Measurements from ENCODE around the gene KLK12. TPM values are rescaled to one million over a fixed set of nuclear protein-coding genes. Genes with fewer than 3 reads are reported as not detected.

The KLK12 gene
- total and polyA plus RNA-seq, 8 donors: not detected

DNA sequence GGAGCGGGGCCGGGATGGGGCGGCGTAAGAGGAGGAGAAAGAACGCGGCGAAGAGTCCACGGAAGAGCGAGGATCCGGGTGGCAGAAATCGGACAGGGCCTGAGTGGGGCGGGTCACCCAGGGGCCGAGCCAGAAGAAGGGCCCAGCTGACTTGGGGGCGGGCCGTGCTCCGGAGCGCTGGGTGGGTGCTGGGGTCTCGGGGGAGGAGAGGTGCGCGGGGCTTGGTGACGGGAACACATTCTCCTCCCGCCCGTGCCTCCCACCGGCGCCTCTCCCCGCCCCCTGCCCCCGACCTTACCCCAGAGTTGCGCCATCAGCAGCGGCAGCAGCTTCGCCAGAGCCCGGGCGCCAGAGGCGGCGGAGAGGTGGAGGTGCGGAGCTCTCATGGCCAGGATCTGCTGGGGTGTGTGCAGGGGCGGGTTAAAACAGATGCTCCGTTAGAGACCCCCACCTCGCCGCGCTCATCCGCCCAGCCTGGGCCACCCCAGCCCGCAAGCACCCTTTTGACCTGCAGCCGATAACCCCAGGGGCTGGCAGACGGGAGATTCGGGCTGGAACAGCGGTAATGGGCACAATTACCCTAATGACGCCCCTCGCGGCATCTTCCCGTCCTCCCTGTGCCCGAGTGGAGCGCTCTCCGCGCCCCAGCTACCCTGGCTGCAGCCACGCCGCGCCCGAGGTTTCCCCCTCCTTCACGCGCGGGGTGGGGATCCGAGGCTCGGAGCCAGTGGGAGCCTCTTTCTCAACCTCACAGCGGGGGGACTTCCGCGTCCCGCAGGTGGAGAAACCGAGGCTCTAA is 15.9 kb downstream of the KLK12 start:
- H3K4me1 ChIP-seq: peaks cover 0 to 7% (median 0%) of the 10 kb centered on the region in 3 donors
- DNase-seq: peak in 2 of 6 donors; percentile 26 to 63
- TF ChIP-seq, protein P1, sequence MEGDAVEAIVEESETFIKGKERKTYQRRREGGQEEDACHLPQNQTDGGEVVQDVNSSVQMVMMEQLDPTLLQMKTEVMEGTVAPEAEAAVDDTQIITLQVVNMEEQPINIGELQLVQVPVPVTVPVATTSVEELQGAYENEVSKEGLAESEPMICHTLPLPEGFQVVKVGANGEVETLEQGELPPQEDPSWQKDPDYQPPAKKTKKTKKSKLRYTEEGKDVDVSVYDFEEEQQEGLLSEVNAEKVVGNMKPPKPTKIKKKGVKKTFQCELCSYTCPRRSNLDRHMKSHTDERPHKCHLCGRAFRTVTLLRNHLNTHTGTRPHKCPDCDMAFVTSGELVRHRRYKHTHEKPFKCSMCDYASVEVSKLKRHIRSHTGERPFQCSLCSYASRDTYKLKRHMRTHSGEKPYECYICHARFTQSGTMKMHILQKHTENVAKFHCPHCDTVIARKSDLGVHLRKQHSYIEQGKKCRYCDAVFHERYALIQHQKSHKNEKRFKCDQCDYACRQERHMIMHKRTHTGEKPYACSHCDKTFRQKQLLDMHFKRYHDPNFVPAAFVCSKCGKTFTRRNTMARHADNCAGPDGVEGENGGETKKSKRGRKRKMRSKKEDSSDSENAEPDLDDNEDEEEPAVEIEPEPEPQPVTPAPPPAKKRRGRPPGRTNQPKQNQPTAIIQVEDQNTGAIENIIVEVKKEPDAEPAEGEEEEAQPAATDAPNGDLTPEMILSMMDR (IDR thresholded peaks at IDR 0.05): no peak
- no peak for FAIRE-seq
- peak overlapping the region in 1 of 4 donors; percentile 32 for H3K4me3 ChIP-seq
- H3K9me3 ChIP-seq: no peaks in the 10 kb centered on the region
- 17% methylated on average over 49 to 64 of the region's 68 CpGs for WGBS, 2 donors
- intact Hi-C loops (cut with DNase I): no loop called here
- no peaks in the 10 kb centered on the region for H3K36me3 ChIP-seq
- ATAC-seq: peak in 2 of 4 donors; percentile 9 to 17
- no peak overlapping the region for H3K27ac ChIP-seq
- no peaks in the 10 kb centered on the region for H3K27me3 ChIP-seq

DNA sequence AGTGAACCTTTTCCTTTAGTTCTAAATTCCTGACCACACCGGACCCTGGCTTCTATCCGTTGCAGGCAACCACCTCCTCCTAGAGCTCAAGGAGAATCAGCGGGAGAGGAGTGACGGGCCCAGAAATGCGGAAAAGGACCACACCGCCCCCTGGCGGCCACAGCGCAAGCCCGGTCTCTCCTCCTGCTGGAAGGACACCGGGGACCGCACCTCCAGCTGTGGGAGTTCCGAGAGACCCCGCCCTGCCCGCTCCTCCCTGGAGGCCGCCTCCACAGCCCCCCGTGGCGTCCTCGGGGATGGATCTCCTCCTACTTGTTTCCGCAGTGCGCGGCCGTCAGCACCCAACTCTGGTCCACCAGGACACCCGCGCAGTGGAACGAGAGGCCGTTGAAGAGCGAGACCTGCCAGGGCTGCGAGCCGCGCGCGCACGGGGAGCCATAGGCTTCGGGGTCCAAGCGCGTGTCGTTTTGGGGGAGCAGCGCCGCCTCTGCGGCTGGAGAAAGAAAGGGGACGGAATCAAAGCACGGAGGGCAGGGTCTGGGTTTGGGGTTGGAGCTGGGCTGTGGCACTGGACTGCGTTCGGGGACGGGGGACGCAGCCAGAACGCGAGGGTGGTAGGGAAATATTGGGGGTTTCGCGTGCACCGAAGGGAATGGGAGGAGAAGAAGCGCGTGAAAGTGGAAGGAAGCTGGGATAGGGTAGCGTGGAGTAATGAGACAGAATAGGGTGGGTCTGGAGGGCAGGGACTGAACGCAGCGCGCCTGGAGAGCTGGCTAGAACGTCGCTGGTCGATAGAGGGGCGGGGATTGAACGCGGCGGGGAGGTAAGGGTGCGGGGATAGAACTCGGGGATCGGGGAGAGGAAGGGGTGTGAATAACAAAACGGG is 17.8 kb downstream of the KLK12 start:
- TF ChIP-seq, protein P1 (IDR thresholded peaks at IDR 0.05): peak in 3 of 4 donors; percentile 64 to 86 (median 67)
- H3K4me3 ChIP-seq: peak overlapping the region in 2 of 4 donors; percentile 23 to 41
- DNase-seq (peak; percentile 44 to 91 (median 62)), FAIRE-seq (no peak), ATAC-seq (peak; percentile 57 to 86 (median 77))
- no peaks in the 10 kb centered on the region for H3K36me3 ChIP-seq
- H3K27ac ChIP-seq: no peak overlapping the region
- H3K27me3 ChIP-seq: no peaks in the 10 kb centered on the region
- H3K9me3 ChIP-seq: no peaks in the 10 kb centered on the region
- intact Hi-C loops (cut with DNase I): no loop called here
- peaks cover 0 to 7% (median 0%) of the 10 kb centered on the region in 3 donors for H3K4me1 ChIP-seq
- WGBS, 2 donors: 0 to 1% methylated on average over 62 to 68 of the region's 68 CpGs

DNA sequence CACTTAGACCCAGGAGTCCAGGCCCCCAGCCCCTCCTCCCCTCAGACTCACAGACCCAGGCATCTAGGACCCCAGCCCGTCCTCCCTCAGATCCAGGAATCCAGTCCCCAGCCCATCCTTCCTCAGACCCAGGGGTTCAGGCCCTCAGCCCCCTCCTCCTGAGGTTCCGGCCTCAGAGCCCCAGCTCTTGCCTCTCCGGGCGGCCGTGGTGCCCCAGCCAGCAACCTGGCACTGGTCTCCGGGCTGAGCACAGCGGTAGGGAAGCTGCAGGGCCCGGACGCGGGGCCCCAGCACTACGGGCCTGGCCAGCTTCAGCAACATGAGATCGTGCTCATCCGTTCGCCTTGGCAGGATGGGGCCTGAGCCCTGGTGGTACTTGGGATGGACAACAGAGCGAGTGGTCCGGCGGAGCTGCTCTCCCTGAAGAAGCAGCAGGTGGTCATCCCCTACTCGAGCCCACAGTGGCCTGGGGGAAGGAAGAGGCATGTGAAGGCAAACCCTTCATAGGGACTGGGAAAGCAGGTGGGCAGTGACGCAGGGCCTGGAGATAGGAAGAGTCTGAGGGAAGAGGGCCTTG is 19.0 kb downstream of the KLK12 start:
- Histone ChIP-seq H3K4me1 (no peaks in the 10 kb centered on the region), H3K4me3 (no peak overlapping the region), H3K9me3 (no peaks in the 10 kb centered on the region), H3K27ac (no peak overlapping the region), H3K36me3 (no peaks in the 10 kb centered on the region), H3K27me3 (no peaks in the 10 kb centered on the region)
- FAIRE-seq (no peak), ATAC-seq (no peak), DNase-seq (peak in 1 of 6 donors; percentile 61)
- 77 to 85% methylated on average over 19 of the region's 19 CpGs for WGBS, 2 donors
- TF ChIP-seq, protein P1 (IDR thresholded peaks at IDR 0.05): no peak
- intact Hi-C loops (cut with DNase I): no loop called here

DNA sequence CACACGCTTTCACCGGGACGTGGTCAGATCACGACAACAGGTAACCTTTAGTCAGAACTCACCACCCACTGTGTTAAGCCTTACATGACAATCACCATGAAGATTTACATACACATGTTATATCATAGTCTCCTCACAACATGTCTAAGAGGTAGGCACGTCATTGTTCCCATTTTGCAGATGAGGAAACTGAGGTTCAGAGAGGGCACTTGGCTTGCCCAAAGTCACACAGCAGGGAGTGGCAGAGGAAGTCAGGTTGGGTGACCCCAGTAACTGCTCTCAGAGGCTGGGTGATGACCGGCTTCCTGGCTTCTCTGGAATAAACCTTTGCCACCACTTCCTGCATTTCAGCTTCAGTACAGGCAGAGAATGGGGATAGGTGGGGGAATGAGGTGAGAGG is 20.6 kb downstream of the KLK12 start:
- WGBS, 2 donors: 68 to 79% methylated on average over 6 of the region's 6 CpGs
- H3K27ac ChIP-seq: no peak overlapping the region
- H3K4me1 ChIP-seq: no peaks in the 10 kb centered on the region
- no peaks in the 10 kb centered on the region for H3K36me3 ChIP-seq
- TF ChIP-seq, protein P1 (IDR thresholded peaks at IDR 0.05): no peak
- FAIRE-seq (no peak), DNase-seq (no peak), ATAC-seq (no peak)
- no peaks in the 10 kb centered on the region for H3K9me3 ChIP-seq
- no peaks in the 10 kb centered on the region for H3K27me3 ChIP-seq
- H3K4me3 ChIP-seq: no peak overlapping the region
- intact Hi-C loops (cut with DNase I): no loop called here
